Endothelial cell of umbilical vein (primary cell): ENCODE results near the gene CXorf38. TPM values are rescaled to one million over a fixed set of nuclear protein-coding genes. Genes with fewer than 3 reads are reported as not detected.

Experiments
- BruUV-seq: library from RNA; stranded (reverse); fragments of 400-500 nt; replicated peaks from 2 replicates; lab custom pipeline; 2021; lab: Mats Ljungman, UMichigan
- CTCF ChIA-PET: fragments of 300-600, 350-600 bp; sonication (Branson Sonifier 250); formaldehyde crosslinking; loops from one replicate; lab custom pipeline; 2021; ENCODE audit warnings: antibody characterized with exemption, inconsistent platforms; lab: Charles Lee
- POLR2A ChIA-PET: fragments of 300-600, 350-600 bp; sonication (Branson Sonifier 250); formaldehyde crosslinking; loops from one replicate; lab custom pipeline; 2021; ENCODE audit warnings: antibody characterized with exemption, inconsistent platforms; lab: Charles Lee
- DNase-seq: peaks from one replicate; pipeline ENCODE4 v3.0.0-alpha.2; 2011; ENCODE audit warnings: low read depth, low spot score
- FAIRE-seq: peaks from 2 replicates; lab custom pipeline; 2011; peaks lifted over from hg19 to GRCh38; lab: Jason Lieb, UNC
- H2AFZ ChIP-seq: 2 replicates; pipeline ENCODE4 v1.6.0; 2012; ENCODE audit warnings: low read depth, low read length, control low read depth, inconsistent platforms
- H3K27ac ChIP-seq: 2 replicates; pipeline ENCODE4 v1.5.1; 2011; ENCODE audit warnings: low read depth, mild to moderate bottlenecking, control low read depth, low read length, moderate library complexity; ENCODE audit not compliant: insufficient read depth
- H3K27me3 ChIP-seq, 2 experiments: 2 replicates each; pipeline versions ENCODE4 v1.6.0 to v1.6.1; 2011; ENCODE audit warnings: low read length in 2 of 2, mixed read lengths in 1 of 2; ENCODE audit not compliant: control insufficient read depth in 2 of 2, insufficient read depth in 2 of 2
- H3K36me3 ChIP-seq, 2 experiments: 2 replicates in 1 of 2; 3 replicates in 1 of 2; pipeline ENCODE4 v1.5.1; 2011; ENCODE audit warnings: low read length in 2 of 2, mild to moderate bottlenecking in 1 of 2, moderate library complexity in 1 of 2; ENCODE audit not compliant: control insufficient read depth in 2 of 2, insufficient read depth in 2 of 2; ENCODE audit errors: extremely low read depth in 1 of 2
- H3K4me1 ChIP-seq: 3 replicates; pipeline ENCODE4 v1.5.1; 2011; ENCODE audit warnings: mild to moderate bottlenecking, low read length; ENCODE audit not compliant: control insufficient read depth, insufficient read depth; ENCODE audit errors: extremely low read depth
- H3K4me2 ChIP-seq: 2 replicates; pipeline ENCODE4 v1.6.1; 2011; ENCODE audit warnings: low read length, control low read depth, mixed read lengths; ENCODE audit not compliant: insufficient read depth
- H3K4me3 ChIP-seq, 3 experiments: fragments of 200-600 bp in 1 of 3; sonication (generic), shearing (Covaris generic) in 1 of 3; replicated peaks in 1 of 3; 2 replicates each; pipeline ENCODE4 v1.5.1; 2011 to 2016; ENCODE audit warnings: control low read depth in 3 of 3, low read length in 3 of 3, mild to moderate bottlenecking in 2 of 3, inconsistent platforms in 1 of 3, low read depth in 1 of 3, moderate library complexity in 1 of 3; ENCODE audit not compliant: insufficient read depth in 1 of 3
- H3K79me2 ChIP-seq: 2 replicates; pipeline ENCODE4 v1.6.0; 2012; ENCODE audit warnings: low read length, inconsistent platforms; ENCODE audit not compliant: control insufficient read depth, insufficient read depth
- H3K9ac ChIP-seq: replicated peaks from 2 replicates; pipeline ENCODE3; 2011; ENCODE audit warnings: low read length, control low read depth; ENCODE audit not compliant: insufficient read depth; ENCODE audit errors: extremely low read depth
- H3K9me1 ChIP-seq: replicated peaks from 3 replicates; pipeline ENCODE4 v1.6.0; 2011; ENCODE audit warnings: mild to moderate bottlenecking, low read length; ENCODE audit not compliant: control insufficient read depth, insufficient read depth; ENCODE audit errors: extremely low read depth
- H3K9me3 ChIP-seq: replicated peaks from 2 replicates; pipeline ENCODE4 v1.5.1; 2012; ENCODE audit warnings: low read length, inconsistent platforms; ENCODE audit not compliant: control insufficient read depth, insufficient read depth
- H4K20me1 ChIP-seq: replicated peaks from 2 replicates; pipeline ENCODE3; 2011; ENCODE audit warnings: mild to moderate bottlenecking, low read length; ENCODE audit not compliant: control insufficient read depth, insufficient read depth; ENCODE audit errors: extremely low read depth
- EZH2 ChIP-seq: IDR thresholded peaks from 2 replicates; pipeline ENCODE4 v1.6.1; 2012; ENCODE audit warnings: borderline replicate concordance, low read depth, mild to moderate bottlenecking, moderate library complexity, low read length, inconsistent platforms; ENCODE audit not compliant: severe bottlenecking
- FOS ChIP-seq: IDR thresholded peaks from 2 replicates; pipeline ENCODE4 v1.6.1; 2011; ENCODE audit warnings: mild to moderate bottlenecking, low read length, moderate library complexity, borderline replicate concordance; ENCODE audit not compliant: insufficient read depth
- GATA2 ChIP-seq: IDR thresholded peaks from 2 replicates; pipeline ENCODE4 v1.7.0; 2011; ENCODE audit warnings: low read depth, mild to moderate bottlenecking, moderate library complexity, mixed read lengths, low read length; ENCODE audit not compliant: insufficient read length, insufficient read depth
- JUN ChIP-seq: IDR thresholded peaks from 2 replicates; pipeline ENCODE4 v1.6.1; 2011; ENCODE audit warnings: borderline replicate concordance, low read depth; ENCODE audit not compliant: insufficient read length, insufficient read depth
- POLR2AphosphoS5 ChIP-seq: IDR thresholded peaks from 2 replicates; pipeline ENCODE4 v1.6.1; 2012; ENCODE audit warnings: low read depth, mild to moderate bottlenecking, control low read depth, low read length, moderate library complexity; ENCODE audit not compliant: insufficient read depth
- dilution Hi-C: fragments of 300-500 bp; cut with MboI; formaldehyde crosslinking; loops from one replicate; pipeline ENCODE4 v1.15.0; 2019; ENCODE audit warnings: low sequenced_read_pairs; ENCODE audit not compliant: extremely low pct_ligation_motif_present
- intact Hi-C: fragments of 100-400 bp; cut with micrococcal nuclease; formaldehyde crosslinking; loops from one replicate; pipeline ENCODE4 v1.10.0; 2022
- polyA plus RNA-seq, 4 experiments: library from polyadenylated mRNA; depleted of rRNA in 3 of 4; stranded (reverse) in 3 of 4; unstranded in 1 of 4; fragments of >200 nt; gene quantifications; 2 replicates each; pipeline versions ENCODE4 v1.2.1 to v1.2.3, GENCODE V29; 2011 to 2012; ENCODE audit warnings: missing spikeins in 1 of 4
- total RNA-seq: library from RNA; stranded (reverse); gene quantifications from 2 replicates; pipeline ENCODE4 v1.2.3, GENCODE V29; 2021
- TF ChIP-seq, protein P1 (sequence below), 2 donors: IDR thresholded peaks; 1 replicate in 1 of 2; 2 replicates in 1 of 2; pipeline ENCODE4 v1.5.1; 2011; ENCODE audit warnings: low read length in 2 of 2, mild to moderate bottlenecking in 2 of 2, moderate library complexity in 2 of 2, control low read depth in 1 of 2, inconsistent platforms in 1 of 2, low read depth in 1 of 2; ENCODE audit not compliant: insufficient read depth in 1 of 2; ENCODE audit errors: extremely low read depth in 1 of 2
- TF ChIP-seq, protein P2 (sequence below): IDR thresholded peaks from 2 replicates; pipeline ENCODE4 v1.6.1; 2011; ENCODE audit not compliant: insufficient read depth, insufficient read length

CXorf38 gene
- total and polyA plus RNA-seq, 2 donors (not counting 3 experiments of a cell fraction or from before 2014, with no cell fraction given): 5.9 to 12.4 TPM

DNA sequence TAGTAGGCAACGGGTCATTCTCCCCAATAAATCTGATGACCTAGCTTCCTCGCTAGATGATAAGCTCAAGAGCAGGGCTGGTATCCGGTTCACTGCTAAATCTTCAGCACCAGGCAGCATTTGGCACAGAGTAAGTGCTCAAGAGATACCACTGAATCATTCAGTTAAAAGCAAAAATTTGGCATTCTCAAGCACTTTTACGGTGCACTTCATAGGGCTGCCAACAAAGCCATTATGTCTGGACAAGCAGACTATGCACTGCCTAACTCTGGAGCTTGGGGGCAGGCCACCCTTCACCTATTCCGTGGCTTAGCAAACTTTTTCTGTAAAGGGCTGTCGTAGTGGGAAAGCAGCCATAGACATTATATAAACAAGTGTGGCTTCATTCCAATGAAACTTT, 23.8 kb upstream of the CXorf38 start:
- no peak overlapping the region for H3K27ac ChIP-seq
- H3K4me2 ChIP-seq: no peak overlapping the region
- no TSS peak for BruUV-seq
- ChIA-PET CTCF (no interaction called here), POLR2A (no interaction called here)
- no peak overlapping the region for H3K4me3 ChIP-seq
- dilution Hi-C loops: no loop called here
- no peaks in the 10 kb centered on the region for H3K9me1 ChIP-seq
- no peaks in the 10 kb centered on the region for H3K4me1 ChIP-seq
- no peak for DNase-seq
- no peaks in the 10 kb centered on the region for H3K9me3 ChIP-seq
- TF ChIP-seq GATA2 (no peak), FOS (no peak)
- TF ChIP-seq, protein P1, sequence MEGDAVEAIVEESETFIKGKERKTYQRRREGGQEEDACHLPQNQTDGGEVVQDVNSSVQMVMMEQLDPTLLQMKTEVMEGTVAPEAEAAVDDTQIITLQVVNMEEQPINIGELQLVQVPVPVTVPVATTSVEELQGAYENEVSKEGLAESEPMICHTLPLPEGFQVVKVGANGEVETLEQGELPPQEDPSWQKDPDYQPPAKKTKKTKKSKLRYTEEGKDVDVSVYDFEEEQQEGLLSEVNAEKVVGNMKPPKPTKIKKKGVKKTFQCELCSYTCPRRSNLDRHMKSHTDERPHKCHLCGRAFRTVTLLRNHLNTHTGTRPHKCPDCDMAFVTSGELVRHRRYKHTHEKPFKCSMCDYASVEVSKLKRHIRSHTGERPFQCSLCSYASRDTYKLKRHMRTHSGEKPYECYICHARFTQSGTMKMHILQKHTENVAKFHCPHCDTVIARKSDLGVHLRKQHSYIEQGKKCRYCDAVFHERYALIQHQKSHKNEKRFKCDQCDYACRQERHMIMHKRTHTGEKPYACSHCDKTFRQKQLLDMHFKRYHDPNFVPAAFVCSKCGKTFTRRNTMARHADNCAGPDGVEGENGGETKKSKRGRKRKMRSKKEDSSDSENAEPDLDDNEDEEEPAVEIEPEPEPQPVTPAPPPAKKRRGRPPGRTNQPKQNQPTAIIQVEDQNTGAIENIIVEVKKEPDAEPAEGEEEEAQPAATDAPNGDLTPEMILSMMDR (IDR thresholded peaks at IDR 0.05; ENCODE audit: extremely low read depth in 1 of 2, insufficient read depth in 1 of 2, low read depth in 1 of 2, low read length in 2 of 2): no peak
- H3K27me3 ChIP-seq: no peaks in the 10 kb centered on the region
- H3K36me3 ChIP-seq: peaks cover 6 to 7% of the 10 kb centered on the region in 2 experiments
- no peak overlapping the region for H3K9ac ChIP-seq
- no peaks in the 10 kb centered on the region for H4K20me1 ChIP-seq
- no peaks in the 10 kb centered on the region for H3K79me2 ChIP-seq
- no peak overlapping the region for H2AFZ ChIP-seq
- peak; percentile 82 for FAIRE-seq
- intact Hi-C loops: no loop called here

DNA sequence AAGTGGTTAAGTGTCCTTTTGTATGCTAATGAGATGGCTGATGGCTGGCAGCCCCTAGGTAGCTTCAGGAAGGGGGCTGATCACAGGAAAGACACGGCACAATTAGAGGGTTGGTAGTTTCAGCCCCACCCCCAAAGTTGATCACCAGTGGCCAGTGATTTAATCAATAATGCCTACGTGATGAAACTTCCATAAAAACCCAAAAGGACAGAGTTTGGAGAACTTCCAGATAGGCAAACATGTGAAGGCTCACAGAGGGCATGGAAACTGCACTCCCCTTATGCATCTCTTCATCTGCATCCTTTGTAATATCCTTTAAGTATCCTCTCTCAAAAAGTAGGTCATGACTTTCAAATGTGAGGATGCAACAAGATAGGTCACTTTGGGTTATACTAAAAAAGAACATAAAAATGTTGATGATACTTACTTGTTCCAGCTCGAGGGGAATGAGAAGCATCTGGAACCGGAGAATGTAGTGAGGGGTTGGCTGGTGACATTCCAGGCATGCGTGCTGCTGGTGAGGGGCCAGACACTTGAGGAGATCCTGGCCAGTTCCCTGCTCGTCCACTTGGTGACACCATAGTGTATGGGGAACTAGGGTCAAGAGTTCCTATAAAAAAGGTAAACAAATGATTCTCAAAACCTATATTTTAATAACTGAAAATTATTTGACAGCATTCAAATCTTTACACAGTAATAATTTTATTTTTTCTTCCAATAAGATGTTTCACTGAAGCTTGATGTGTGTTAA, 16.7 kb upstream of the CXorf38 start:
- Histone ChIP-seq H4K20me1 (no peaks in the 10 kb centered on the region), H3K4me2 (no peak overlapping the region), H3K9me1 (no peaks in the 10 kb centered on the region), H3K4me1 (no peaks in the 10 kb centered on the region), H3K79me2 (no peaks in the 10 kb centered on the region), H3K36me3 (peaks cover 1 to 10% of the 10 kb centered on the region in 2 experiments), H3K27me3 (no peaks in the 10 kb centered on the region), H3K4me3 (no peak overlapping the region), H3K9me3 (no peaks in the 10 kb centered on the region), H2AFZ (no peak overlapping the region), H3K9ac (no peak overlapping the region), H3K27ac (no peak overlapping the region)
- BruUV-seq: no TSS peak
- intact Hi-C loops (no loop called here), dilution Hi-C loops (no loop called here)
- no peak for FAIRE-seq
- peak; percentile 4 for DNase-seq
- POLR2A ChIA-PET: no interaction called here
- no peak for TF ChIP-seq JUN
- TF ChIP-seq EZH2: no peak
- TF ChIP-seq POLR2AphosphoS5: no peak
- TF ChIP-seq, protein P2, sequence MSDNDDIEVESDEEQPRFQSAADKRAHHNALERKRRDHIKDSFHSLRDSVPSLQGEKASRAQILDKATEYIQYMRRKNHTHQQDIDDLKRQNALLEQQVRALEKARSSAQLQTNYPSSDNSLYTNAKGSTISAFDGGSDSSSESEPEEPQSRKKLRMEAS: no peak
- no peak for TF ChIP-seq GATA2
- TF ChIP-seq, protein P1 (IDR thresholded peaks at IDR 0.05; ENCODE audit: extremely low read depth in 1 of 2, insufficient read depth in 1 of 2, low read depth in 1 of 2, low read length in 2 of 2): peak in 1 of 2 donors; percentile 19
- CTCF ChIA-PET: interaction anchor here (0.6 to 1.0 kb wide), 2 partner anchors 37 to 130 kb away, joined by 3 to 7 read pairs; no protein-coding TSS in a partner anchor
